Type B pancreatic cell (in vitro differentiated cells): ENCODE data around the gene PTEN. TPM values are rescaled to one million over a fixed set of nuclear protein-coding genes. Genes with fewer than 3 reads are reported as not detected.

Experiments used
- DNase-seq: peaks from one replicate; pipeline ENCODE4 v3.0.0; 2021; ENCODE audit warnings: mixed read lengths; ENCODE audit not compliant: unreplicated experiment; ENCODE audit errors: extremely low spot score
- H3K27ac Mint-ChIP-seq: 2 replicates; pipeline ENCODE4 v1.8.0; 2021; ENCODE audit warnings: mild to moderate bottlenecking, mixed read lengths
- H3K27me3 Mint-ChIP-seq: 2 replicates; pipeline ENCODE4 v1.8.0; 2021; ENCODE audit warnings: mixed read lengths
- H3K36me3 Mint-ChIP-seq: 2 replicates; pipeline ENCODE4 v1.8.0; 2021; ENCODE audit warnings: mixed read lengths
- H3K4me1 Mint-ChIP-seq: one replicate; pipeline ENCODE4 v1.8.0; 2021; ENCODE audit warnings: mixed read lengths; ENCODE audit not compliant: unreplicated experiment
- H3K4me3 Mint-ChIP-seq: 2 replicates; pipeline ENCODE4 v1.8.0; 2021; ENCODE audit warnings: mild to moderate bottlenecking, mixed read lengths
- H3K9me3 Mint-ChIP-seq: 2 replicates; pipeline ENCODE4 v1.8.0; 2021; ENCODE audit warnings: mixed read lengths
- CTCF ChIP-seq: fragments of 200-600 bp; sonication (generic); conservative IDR thresholded peaks from 2 replicates; pipeline ENCODE4 v1.5.0; 2021; ENCODE audit warnings: antibody characterized with exemption, mild to moderate bottlenecking
- total RNA-seq: library from RNA; stranded (reverse); gene quantifications from 2 replicates; pipeline ENCODE4 v1.2.1, GENCODE V29; 2021; ENCODE audit warnings: low replicate concordance

PTEN gene
- total RNA-seq, 1 donor from 2014 or later, result 93.1 TPM

- Mint-ChIP-seq H3K36me3 (no peaks in the 10 kb centered on the region), H3K27ac (no peak overlapping the region), H3K27me3 (no peaks in the 10 kb centered on the region), H3K4me3 (no peak overlapping the region), H3K9me3 (no peaks in the 10 kb centered on the region), H3K4me1 (no peaks in the 10 kb centered on the region)
- DNase-seq, result no peak
- TF ChIP-seq CTCF, result no peak
Measured at GRCh38 chr10:88006261-88006660, 142.8 kb downstream of the PTEN start.

- no peaks in the 10 kb centered on the region for H3K27me3 Mint-ChIP-seq
- no peaks in the 10 kb centered on the region for H3K4me1 Mint-ChIP-seq
- no peak overlapping the region for H3K4me3 Mint-ChIP-seq
- H3K27ac Mint-ChIP-seq, result no peak overlapping the region
- H3K9me3 Mint-ChIP-seq, result no peaks in the 10 kb centered on the region
- TF ChIP-seq CTCF, result no peak
- no peak for DNase-seq
- H3K36me3 Mint-ChIP-seq, result no peaks in the 10 kb centered on the region
Measured at GRCh38 chr10:88008866-88009470, 145.5 kb downstream of the PTEN start.

- H3K27ac Mint-ChIP-seq, result no peak overlapping the region
- no peaks in the 10 kb centered on the region for H3K4me1 Mint-ChIP-seq
- H3K9me3 Mint-ChIP-seq, result no peaks in the 10 kb centered on the region
- H3K36me3 Mint-ChIP-seq, result no peaks in the 10 kb centered on the region
- no peaks in the 10 kb centered on the region for H3K27me3 Mint-ChIP-seq
- no peak for TF ChIP-seq CTCF
- no peak overlapping the region for H3K4me3 Mint-ChIP-seq
- DNase-seq, result no peak
Measured at GRCh38 chr10:88012641-88013040, 149.2 kb downstream of the PTEN start.

- no peaks in the 10 kb centered on the region for H3K36me3 Mint-ChIP-seq
- no peak overlapping the region for H3K4me3 Mint-ChIP-seq
- H3K4me1 Mint-ChIP-seq, result peaks cover 1% of the 10 kb centered on the region
- TF ChIP-seq CTCF, result no peak
- peaks cover 5% of the 10 kb centered on the region for H3K9me3 Mint-ChIP-seq
- no peaks in the 10 kb centered on the region for H3K27me3 Mint-ChIP-seq
- no peak overlapping the region for H3K27ac Mint-ChIP-seq
- DNase-seq, result no peak
Measured at GRCh38 chr10:88017781-88018180, 154.4 kb downstream of the PTEN start.

- peaks cover 5% of the 10 kb centered on the region for H3K9me3 Mint-ChIP-seq
- H3K27ac Mint-ChIP-seq, result no peak overlapping the region
- peaks cover 5% of the 10 kb centered on the region for H3K4me1 Mint-ChIP-seq
- DNase-seq, result no peak
- no peak for TF ChIP-seq CTCF
- no peak overlapping the region for H3K4me3 Mint-ChIP-seq
- no peaks in the 10 kb centered on the region for H3K27me3 Mint-ChIP-seq
- no peaks in the 10 kb centered on the region for H3K36me3 Mint-ChIP-seq
Measured at GRCh38 chr10:88019753-88020152, 156.3 kb downstream of the PTEN start.

Other genes with a start within 250 kb of the PTEN start
- gene PAPSS2, start 203.7 kb upstream of the PTEN start, total RNA-seq, result 21.1 and 23.8 TPM in 2 replicates
- 50.1 and 51.5 TPM in 2 replicates for gene ATAD1, start 45.4 kb upstream of the PTEN start, total RNA-seq
- gene KLLN, start 92 bp upstream of the PTEN start, total RNA-seq, result 1.4 and 2.2 TPM in 2 replicates